T-helper 1 cell treated with Interleukin-12 subunit alpha and Interleukin-12 subunit beta and Interleukin-4 antibody, amounts not matched to agents 30 ng/mL and 1 ng/mL, for 36 hours (primary cell): ENCODE data around the gene TFEB. TPM values are rescaled to one million over a fixed set of nuclear protein-coding genes. Genes with fewer than 3 reads are reported as not detected.

Experiments used
- intact Hi-C: fragments of 100-400 bp; cut with micrococcal nuclease; formaldehyde crosslinking; loops from one replicate; pipeline ENCODE4 v1.15.1; 2024
- total RNA-seq: library from RNA; stranded (reverse); gene quantifications from 2 replicates; pipeline ENCODE4 v1.2.3, GENCODE V29; 2022

The TFEB gene
- total RNA-seq, 1 donor from 2014 or later: 22.1 TPM

DNA sequence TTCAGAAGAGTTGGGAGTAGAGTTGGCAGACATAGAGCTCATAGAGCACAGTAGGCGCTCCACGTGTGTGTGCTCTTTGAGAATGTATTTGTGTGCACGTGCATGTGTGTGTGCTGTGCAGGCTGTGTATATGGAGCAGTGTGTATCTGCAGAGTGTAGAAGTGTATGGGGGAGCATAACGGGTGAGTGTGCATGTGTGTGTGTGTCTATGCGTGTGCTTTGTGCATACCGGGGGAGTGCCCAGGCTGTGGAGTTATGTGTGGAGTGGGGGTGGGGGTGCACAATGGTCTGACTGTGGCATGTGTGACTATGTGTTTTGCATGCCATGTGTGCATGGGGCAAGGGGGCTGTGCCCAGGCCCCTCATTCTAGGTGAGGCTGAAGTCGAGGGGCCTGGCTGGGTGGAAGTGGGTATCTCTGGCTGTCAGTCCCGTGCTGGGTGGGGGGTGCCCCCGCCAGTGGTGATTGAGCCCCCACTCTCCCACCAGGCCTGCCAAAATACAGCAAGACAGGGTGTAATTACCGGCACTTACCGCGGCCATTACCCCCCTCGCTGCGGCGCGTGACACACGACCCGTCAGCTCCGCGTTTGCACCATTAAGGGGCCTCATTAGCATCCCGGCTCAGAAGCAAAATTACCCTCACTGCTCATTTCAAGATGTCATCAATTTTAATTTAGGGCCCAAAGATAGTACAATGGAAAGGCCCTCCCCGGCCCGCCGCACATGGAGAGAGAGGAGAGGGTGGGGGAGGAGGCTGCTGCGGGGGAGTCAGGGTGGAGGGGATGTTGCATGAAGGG lies 58.1 kb downstream of the TFEB start:
- intact Hi-C loops: no loop called here

DNA sequence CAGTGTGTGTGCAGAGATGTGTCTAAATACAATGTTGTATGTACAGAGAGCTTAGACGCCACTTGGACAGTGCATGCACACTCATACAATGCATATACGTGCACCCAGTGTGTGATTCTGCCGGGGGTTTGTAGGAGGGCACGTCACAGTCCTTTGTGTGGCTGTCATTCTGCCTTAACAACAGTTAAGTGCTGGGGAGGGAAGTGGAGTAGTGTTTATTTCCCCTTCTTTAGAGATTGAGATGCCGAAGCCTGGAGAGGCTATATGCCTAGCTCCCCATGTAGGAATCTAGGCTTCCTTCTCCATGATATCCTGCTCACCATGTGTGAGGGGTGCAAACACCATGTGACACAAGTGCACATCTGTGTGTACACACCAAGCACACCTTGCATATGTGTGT lies 59.0 kb downstream of the TFEB start:
- intact Hi-C loops: no loop called here

DNA sequence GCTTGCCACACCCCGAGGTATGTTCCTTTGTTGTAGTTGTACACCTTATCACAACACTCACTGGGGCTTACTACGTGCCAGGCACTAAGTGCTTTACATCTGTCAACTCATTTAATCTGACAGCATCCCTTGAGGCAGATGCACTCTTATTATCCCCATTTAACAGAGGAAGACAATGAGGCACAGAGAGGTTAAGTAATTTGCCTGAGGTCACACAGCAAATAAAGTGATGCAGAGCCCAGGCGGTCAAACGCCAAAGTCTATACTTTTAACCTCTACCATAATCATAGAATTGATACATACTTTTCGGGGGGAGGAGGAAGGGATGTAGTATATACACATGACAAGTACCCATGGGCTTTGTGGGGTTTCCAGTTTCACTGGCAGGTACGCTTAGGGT lies 59.4 kb downstream of the TFEB start:
- intact Hi-C loops: no loop called here

DNA sequence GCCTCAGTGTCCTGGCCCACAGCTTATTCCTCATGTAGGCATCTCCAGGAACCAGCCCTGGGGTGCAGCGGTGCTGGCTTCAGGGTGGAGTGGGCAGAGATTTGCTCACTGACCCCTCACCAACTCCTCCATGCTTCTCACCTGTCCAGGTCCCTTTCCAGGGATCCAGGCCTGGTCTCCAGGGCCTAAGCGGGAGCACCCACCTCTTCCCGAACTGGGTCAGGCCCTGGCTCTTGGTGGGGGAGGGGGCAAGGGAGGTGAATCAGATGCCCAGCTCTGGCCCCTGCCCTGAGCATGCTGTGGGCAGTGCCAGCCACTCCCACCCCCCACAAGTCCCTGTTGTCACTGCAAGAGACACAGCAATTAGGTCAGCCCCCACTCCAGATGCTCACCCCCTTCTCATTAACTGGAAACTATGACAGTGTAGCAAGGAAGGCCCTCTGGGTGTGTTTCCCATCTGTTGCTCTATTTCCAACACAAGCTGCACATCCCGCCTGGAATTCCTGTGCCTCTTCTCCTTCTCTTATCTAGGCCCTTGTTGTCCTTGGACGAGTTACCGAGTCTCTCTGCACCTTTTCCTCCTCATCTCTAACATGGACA lies 60.1 kb downstream of the TFEB start:
- intact Hi-C loops: no loop called here

DNA sequence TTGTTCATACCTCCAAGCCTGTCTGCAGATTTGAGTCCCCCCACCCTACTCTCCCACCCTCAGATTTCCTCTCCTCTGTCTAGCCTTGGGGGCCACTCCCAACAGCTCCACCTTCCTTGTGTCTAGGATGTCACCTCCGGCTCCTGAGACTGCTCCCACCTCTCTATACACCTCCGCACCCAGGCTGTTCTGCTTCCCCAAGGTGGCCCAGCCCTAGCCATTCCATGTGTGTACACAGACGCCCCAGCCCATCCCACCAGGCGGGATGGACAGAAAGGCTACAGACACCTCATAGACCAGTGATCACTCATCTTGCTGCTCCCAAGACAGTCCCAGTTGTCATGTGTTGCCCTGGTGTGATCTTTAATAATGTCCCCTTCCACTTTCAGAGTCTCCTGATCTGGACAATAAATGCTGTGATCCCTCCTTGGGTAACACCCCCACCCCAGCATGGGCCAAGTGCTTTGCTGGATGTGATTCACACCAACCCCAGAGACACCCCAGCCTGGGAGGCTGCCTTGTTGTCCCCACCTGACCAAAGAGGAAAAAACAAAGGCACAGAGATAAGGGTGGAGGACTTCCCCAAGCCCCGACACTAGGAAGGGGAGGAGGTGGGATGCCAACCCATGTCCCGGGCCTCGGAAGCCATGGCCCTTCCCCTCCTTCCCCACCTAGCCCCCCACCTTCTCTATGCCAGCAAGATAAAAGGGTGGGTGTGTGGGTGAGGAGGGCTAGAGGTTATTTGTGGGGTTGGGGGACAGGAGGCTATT lies 61.0 kb downstream of the TFEB start:
- intact Hi-C loops: no loop called here

DNA sequence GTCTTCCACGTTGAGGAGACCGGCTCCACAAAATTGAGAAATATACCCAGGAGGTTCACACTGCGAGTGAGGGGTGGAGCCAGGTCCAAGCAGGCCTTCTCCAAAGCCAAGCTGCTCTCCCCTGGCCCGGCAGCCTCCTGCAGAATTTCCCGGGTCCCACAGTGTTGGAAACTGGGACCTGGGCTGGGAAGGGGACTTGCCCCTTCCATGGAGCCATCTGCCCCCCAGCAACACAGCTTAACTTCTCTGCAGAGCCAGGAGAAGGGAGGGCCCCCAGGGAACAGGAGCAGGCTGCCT lies 61.8 kb downstream of the TFEB start:
- intact Hi-C loops: no loop called here

DNA sequence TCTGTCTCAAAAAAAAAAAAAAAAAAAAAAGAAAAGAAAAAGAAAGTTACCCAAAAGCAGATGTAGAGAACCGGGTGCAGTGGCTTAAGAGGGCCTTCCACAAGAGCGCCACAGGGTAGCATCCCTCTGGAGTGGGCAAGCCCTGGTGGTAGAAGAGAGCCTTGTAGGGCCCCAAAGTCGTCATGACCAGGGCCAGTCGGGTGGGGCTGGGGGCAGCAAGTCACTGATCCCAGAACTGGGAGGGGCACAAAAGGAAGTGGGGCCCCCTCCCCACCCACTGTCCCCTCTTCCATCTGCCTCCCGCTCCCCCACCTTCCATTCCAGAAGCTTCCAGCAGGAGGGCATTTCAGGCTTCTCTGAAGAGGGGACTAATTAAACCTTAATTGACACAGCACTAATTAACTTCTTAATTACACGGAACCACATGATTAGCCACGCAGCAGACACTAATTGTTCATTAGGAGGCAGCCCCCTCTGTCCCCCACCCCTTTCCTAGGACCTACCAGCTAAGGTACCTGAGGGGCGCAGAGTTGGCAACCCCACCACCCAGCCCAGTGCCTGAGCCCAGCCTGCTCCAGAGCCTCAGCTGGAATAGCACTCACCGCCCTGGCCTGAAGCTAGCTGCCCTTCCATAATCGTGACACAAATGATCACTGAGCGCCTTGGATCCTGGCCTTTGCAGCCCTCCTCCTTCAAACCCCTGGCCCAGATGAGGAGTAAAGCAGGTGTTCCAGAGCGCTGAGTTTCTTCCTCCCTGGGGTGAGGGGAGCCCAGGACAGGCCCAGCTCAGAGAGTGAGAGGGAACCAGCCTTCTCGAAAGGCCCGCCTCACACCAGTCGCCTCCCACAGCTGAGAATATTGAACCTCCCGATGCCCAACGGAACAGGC lies 62.3 kb downstream of the TFEB start:
- intact Hi-C loops: no loop called here

DNA sequence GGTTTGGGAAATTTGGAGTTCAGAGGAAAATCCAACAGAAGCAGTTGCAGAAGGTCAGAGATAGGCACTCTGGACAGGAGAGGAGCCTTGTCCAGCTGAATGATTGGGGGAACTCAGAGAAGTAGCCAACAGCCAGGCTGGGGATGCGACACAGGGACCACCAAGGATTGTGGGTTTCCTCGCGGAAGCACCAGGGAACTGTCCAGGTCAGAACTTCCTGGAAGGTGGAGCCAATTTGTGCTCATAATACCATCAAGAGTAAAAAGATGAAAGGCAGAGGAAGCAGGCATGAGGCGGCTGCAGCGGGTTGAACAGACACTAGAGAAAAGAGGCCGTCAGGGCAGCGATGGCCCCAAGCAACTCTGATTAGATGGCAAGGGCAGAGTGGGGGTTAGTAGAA lies 63.4 kb downstream of the TFEB start:
- intact Hi-C loops: no loop called here

DNA sequence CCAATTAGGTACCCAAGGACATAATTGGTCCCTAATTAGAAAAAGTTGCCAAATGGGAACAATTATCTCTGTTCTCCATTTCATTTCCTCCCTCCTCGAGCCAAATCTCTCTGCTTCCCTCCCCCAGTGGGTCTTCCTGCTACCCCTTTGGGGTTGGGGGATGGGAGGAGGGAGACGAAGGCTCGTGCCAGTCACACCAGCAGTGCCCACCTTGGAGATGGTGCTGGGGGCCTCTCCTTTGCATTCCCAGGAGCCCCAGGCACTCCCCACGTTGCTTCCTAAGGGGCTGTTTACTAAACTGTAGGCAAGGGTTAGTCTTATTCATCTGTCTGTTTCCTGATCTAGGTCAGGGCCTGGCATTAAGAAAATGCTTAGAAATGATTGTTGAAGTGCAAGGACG lies 64.0 kb downstream of the TFEB start:
- intact Hi-C loops: no loop called here

DNA sequence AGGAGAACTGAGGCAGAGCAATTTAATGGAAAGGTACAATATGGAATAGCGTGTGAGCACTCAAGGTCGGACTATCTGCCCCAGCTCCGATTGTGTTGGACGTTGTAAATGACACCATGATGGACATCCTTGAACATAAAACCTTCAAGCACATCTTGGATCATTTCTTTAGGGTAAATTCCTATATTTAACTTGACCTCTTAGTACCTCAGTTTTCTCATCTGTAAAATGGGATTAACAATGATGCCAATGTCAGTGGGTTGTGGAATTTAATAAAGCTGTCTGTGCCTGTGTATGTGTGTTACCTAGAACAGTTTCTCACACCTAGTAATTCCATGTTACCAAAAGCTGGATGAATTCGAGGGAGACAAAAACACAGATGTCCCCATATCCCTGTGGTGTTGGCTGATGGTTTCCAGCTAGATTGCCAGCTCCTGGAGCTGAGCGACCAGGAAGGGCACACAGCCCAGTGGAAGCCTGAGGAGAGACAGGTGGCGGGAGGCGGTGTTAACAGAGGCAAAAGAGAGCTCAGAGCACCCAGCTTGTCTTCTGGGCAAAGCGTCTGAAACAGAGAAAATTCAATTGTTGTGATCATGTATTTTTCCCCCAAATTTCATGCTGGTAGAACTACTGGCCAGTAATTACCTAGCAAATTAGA lies 64.6 kb downstream of the TFEB start:
- intact Hi-C loops: no loop called here

DNA sequence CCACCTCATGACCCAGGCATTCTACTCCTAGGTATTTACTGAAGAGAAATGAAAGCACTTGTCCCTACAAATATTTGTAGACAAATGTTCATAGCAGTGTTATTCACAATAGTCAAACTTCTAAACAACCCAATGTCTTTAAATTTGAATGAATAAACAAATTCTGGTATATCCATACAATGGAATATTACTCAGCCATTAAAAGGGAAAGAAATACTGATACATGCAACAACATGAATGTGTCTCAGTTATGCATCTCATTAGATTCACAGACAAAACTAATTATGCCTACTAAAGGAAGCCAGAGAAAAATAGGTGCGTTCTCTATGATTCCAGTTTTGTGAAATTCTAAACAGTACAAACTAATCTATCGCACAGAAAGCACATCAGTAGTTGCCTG lies 66.4 kb downstream of the TFEB start:
- intact Hi-C loops: no loop called here

DNA sequence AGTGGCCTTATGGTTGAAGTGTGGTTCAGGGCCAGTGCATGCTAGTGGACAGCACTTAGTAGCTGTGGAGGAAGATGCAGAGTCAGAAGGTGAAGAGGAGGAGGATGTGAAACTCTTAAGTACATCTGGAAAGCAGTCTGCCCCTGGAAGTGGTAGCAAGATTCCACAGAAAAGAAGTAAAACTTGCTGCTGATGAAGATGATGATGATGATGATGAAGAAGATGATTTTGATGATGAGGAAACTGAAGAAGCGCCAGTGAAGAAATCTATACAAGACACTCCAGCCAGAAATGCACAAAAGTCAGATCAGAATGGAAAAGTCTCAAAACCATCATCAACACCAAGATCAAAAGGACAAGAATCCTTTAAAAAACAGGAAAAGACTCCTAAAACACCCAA lies 68.2 kb downstream of the TFEB start:
- intact Hi-C loops: no loop called here

DNA sequence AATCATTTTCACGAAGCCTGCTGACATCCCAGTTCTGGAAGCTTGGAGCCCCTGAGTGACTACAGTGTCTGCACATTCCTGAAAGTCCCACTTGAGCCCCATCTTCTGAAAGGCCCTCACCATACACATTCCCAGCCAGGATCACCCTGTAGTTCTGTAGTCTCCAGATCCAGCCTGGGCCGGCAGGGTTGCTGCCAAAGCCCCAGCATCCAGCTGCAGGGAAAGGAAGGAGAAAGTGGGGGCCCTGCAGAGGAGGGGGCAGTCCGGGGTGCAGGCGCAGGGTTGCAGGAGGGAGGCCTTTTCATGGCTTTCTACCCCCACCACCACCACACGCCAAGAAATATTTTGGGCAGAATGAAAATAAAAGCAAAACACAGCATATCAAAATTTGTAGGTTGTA lies 71.1 kb downstream of the TFEB start:
- intact Hi-C loops: no loop called here

DNA sequence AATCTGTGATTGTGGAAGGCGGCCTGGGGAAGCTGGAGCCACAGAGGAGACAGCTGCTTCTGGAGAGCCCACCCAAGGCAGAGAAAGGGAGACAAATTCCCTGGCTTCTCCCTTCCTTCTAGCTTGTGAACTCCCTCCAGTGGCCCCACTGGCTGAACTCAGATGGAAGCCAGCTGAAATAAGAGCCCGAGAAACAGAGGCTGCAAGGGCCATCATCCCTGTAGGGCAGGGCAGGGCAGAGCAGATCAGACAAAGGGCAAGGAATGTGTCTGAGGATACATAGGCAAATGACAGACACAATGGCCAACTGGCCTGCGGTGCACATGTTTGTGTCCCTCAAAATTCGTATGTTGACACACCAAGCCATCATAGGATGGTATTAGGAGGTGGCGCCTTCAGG lies 71.8 kb downstream of the TFEB start:
- intact Hi-C loops: no loop called here

DNA sequence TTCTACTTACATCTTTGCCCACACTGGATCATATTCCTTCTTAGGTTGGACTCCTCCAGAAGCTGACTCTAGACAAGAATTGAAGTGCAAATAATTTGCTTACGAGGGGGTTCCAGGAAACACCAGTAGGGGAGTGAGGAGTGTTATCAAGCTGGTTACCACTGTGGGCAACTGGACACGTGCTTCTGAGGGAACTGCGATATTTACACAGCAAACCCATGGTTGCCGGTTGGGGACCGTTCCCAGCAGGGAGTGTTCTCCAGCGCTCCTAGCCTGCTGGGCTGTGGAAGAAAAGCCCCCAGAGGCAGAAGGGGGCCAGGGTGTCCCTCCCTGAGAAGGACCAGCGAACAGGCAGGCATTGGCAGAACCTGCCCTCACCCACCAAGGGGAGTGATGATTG lies 75.5 kb downstream of the TFEB start:
- intact Hi-C loops: no loop called here

DNA sequence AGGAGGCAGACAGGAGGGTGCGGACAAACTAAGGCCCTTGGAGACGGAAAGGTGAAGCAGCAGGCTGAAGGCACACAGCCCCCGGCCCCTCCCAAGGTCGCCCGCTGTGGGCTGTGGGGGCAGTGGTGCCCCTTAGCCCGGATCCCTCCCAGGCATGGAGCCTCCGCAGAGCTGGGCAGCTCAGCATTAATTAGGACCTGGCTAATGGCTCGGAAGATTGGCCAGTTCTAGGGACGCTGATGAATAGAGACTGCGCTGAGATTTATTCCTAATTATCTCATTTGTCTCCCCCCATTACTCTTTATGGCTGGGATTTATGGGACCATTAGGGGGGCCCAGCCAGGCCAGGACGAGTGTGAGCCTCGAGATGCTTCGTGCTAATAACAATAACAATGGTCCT lies 76.8 kb downstream of the TFEB start:
- intact Hi-C loops: no loop called here

DNA sequence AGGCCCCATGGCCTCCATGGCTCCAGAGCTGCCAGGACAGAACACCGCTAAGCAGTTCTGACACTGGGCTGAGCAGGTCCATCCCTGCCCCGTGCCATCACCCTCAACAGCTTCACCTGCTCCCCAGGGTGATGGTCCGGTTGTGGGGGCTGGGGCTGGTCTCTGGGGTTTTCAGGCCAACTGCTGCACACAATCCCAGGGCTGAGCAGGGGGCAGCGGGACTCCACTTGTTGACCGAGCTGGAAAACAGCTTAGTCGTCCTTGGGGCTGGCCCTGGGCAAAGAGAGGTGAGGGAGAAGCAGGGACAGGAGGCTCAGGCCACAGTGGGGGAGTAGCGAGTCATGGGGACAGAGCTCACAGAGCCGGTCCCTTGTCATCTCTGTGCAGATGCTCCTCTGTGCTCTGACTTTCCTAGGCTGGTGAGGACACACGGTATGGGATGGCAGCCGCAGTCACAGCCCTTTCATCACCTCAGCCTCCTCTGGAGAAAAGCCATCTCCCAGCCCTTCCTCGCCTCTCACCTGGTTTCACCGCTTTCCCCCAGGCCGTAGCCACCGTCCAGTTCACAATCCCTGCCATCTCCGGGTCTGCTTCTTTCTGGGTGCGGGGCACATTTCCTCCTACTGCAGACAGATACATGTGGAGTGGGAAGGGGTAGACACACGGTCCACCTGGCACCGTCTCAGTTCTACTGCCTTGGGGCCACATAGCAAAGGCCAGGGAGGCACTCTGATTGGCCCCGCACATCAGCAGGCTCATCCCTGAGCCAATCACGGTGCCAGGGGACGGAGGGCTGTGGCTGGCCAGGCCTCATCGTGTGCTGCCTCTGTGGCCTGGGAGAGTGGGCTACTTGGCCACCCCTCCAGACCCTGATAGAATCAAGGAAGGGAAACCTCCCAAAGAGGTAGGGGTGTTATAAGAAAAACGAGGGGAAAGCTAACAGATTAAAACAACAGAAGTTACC lies 78.0 kb downstream of the TFEB start:
- intact Hi-C loops: no loop called here

DNA sequence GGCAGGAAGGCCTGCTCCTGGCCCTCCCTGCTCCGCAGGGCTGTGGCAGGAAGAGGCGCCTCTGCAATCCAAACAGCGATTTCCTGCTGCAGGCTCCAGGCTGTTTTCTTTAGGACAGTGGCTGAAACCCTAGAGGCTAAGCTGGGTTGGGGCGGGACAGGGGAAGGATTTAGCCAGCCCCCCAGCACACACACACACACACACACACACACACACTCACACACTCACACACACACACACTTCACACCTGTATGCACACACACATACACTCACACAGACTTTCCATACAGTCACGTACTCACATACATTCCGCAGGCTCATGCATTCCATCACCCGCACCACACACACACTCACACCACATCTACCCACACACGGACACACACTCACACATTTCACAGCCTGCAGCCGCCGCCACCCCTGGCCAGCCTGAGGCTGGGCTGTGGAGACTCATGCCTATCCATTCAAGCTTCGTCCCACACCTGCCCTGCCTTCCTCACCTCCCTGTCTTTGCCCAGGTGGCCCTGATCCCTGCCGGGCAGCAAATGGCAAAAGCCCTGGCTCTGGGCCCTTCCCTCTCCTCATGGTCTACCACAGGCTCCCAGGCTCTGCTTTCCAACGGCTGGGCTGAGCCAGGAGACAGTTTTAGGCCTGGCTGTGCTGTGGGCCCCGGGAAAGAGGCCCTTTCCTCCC lies 79.3 kb downstream of the TFEB start:
- intact Hi-C loops: no loop called here

DNA sequence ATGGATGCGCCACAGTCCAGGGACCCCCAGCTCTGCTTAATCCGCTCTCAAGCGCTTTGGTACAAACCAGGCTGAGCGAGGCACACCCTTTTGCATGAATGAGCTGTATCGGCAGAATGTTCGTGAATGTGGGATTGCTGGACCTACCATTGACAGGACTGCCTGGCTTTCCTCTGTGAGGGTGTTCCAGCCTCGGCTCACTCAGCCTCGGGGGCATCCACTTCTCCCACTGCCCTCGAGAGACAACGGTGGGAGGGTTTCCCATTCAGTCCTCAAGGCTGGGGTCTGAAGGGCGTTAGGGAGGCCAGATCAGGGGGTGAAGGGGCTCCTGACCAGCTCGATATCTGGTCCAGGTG lies 79.8 kb downstream of the TFEB start:
- intact Hi-C loops: no loop called here

DNA sequence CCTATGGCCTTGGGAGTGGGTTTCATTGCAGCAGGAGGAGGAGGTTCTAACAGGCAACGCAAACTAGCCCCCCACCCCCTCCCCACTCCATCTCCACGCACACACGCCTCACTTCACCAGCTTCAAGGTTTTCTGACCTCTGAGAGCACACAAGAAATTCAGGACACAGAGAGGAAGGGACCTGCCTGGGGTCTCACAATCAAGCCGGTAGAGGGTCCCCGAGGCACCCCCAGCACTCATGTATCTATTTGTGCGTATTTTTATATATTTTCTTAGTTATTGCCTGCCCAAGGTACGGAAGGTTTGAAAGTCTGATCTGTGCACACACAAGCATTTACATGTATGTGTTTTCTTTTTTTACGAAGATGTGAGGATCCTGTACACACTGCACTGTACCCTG lies 80.2 kb downstream of the TFEB start:
- intact Hi-C loops: no loop called here
